Panc1 (cell line): ENCODE data around the gene VEGFA. TPM values are rescaled to one million over a fixed set of nuclear protein-coding genes. Genes with fewer than 3 reads are reported as not detected.

Experiments used
- ATAC-seq: fragments of 200-7000 bp; cut with Tn5 transposase; 2 replicates; pipeline ENCODE4 v1.9.1; 2020; ENCODE audit warnings: mild to moderate bottlenecking, moderate library complexity
- BruUV-seq: library from RNA; stranded (reverse); fragments of 400-500 nt; replicated peaks from 2 replicates; lab custom pipeline; 2021; lab: Mats Ljungman, UMichigan
- CTCF ChIA-PET: fragments of 300-600 bp; sonication (Branson Sonifier 250); formaldehyde crosslinking; loops from one replicate; lab custom pipeline; 2022; ENCODE audit warnings: antibody characterized with exemption; lab: Charles Lee
- POLR2A ChIA-PET: fragments of 300-600 bp; sonication (Branson Sonifier 250); formaldehyde crosslinking; loops from one replicate; lab custom pipeline; 2022; ENCODE audit warnings: antibody characterized with exemption; lab: Charles Lee
- DNase-seq: peaks from one replicate; pipeline ENCODE4 v3.0.0-alpha.2; 2010; ENCODE audit warnings: low read depth, low spot score
- H3K27ac ChIP-seq: 2 replicates; pipeline ENCODE4 v1.5.1; 2011; ENCODE audit warnings: mild to moderate bottlenecking, low read length, inconsistent platforms
- H3K27me3 ChIP-seq: fragments of 200-500 bp; sonication (Bioruptor generic); 2 replicates; pipeline ENCODE4 v1.6.0; 2014; ENCODE audit warnings: low read length, inconsistent platforms; ENCODE audit not compliant: control insufficient read depth, insufficient read depth
- H3K36me3 ChIP-seq: fragments of 200-500 bp; sonication (Bioruptor generic); 2 replicates; pipeline ENCODE4 v1.5.1; 2014; ENCODE audit warnings: inconsistent platforms, mild to moderate bottlenecking, low read length, moderate library complexity; ENCODE audit not compliant: control insufficient read depth, insufficient read depth
- H3K4me1 ChIP-seq: 2 replicates; pipeline ENCODE4 v1.5.1; 2011; ENCODE audit warnings: inconsistent platforms, mild to moderate bottlenecking, low read length, moderate library complexity; ENCODE audit not compliant: control insufficient read depth, insufficient read depth
- H3K4me3 ChIP-seq, 2 experiments: 2 replicates each; pipeline ENCODE4 v1.5.1; 2011 to 2012; ENCODE audit warnings: low read depth in 2 of 2, low read length in 2 of 2, mild to moderate bottlenecking in 2 of 2, inconsistent platforms in 1 of 2, moderate library complexity in 1 of 2
- H3K9me3 ChIP-seq: fragments of 200-500 bp; sonication (Bioruptor generic); 2 replicates; pipeline ENCODE4 v1.5.1; 2014; ENCODE audit warnings: low read depth, mild to moderate bottlenecking, inconsistent platforms, low read length, moderate library complexity; ENCODE audit not compliant: control insufficient read depth, insufficient read depth
- CTCF ChIP-seq: fragments of 450-650 bp; IDR thresholded peaks from 2 replicates; pipeline ENCODE4 v1.5.1; 2017; ENCODE audit warnings: mild to moderate bottlenecking
- POLR2AphosphoS5 ChIP-seq: IDR thresholded peaks from 2 replicates; pipeline ENCODE4 v1.6.1; 2012; ENCODE audit warnings: mild to moderate bottlenecking, low read depth, low read length, moderate library complexity
- REST ChIP-seq, 2 experiments: IDR thresholded peaks; 2 replicates each; pipeline ENCODE4 v1.6.1; 2011 to 2012; ENCODE audit warnings: low read depth in 2 of 2, control low read depth in 1 of 2, low read length in 1 of 2, mild to moderate bottlenecking in 1 of 2, moderate library complexity in 1 of 2; ENCODE audit not compliant: insufficient read depth in 1 of 2
- SIN3A ChIP-seq: IDR thresholded peaks from 2 replicates; pipeline ENCODE4 v1.6.1; 2012; ENCODE audit warnings: low read depth, mild to moderate bottlenecking, low read length, moderate library complexity, borderline replicate concordance; ENCODE audit not compliant: insufficient read depth
- TCF7L2 ChIP-seq: IDR thresholded peaks from 2 replicates; pipeline ENCODE4 v1.6.1; 2011; ENCODE audit warnings: mild to moderate bottlenecking, low read depth, low read length, inconsistent platforms
- in situ Hi-C: cut with HindIII; loops from 2 replicates; pipeline ENCODE4 v1.10.0; 2016; ENCODE audit warnings: low sequenced_read_pairs, low pct_unique_long_range_greater_than_20kb
- intact Hi-C: fragments of 100-400 bp; cut with micrococcal nuclease; formaldehyde crosslinking; loops from one replicate; pipeline ENCODE4 v1.10.0; 2022; ENCODE audit not compliant: unreplicated experiment
- total RNA-seq: library from RNA; stranded (reverse); gene quantifications from one replicate; pipeline ENCODE4 v1.2.1, GENCODE V29; 2021; ENCODE audit not compliant: unreplicated experiment

The VEGFA gene
- total RNA-seq, 1 experiment from 2014 or later = 98.7 TPM

GRCh38 chr6:43725643-43726580 is 44.1 kb upstream of the VEGFA start:
- Histone ChIP-seq H3K4me3 (no peak overlapping the region), H3K27ac (no peak overlapping the region), H3K4me1 (no peaks in the 10 kb centered on the region), H3K9me3 (peaks cover 6% of the 10 kb centered on the region), H3K36me3 (no peaks in the 10 kb centered on the region), H3K27me3 (no peaks in the 10 kb centered on the region)
- BruUV-seq = no TSS peak
- intact Hi-C loops = loop anchor here (2.0 kb wide), 1 partner anchor 353 kb away; no protein-coding TSS in a partner anchor
- ATAC-seq (no peak), DNase-seq (no peak)
- POLR2A ChIA-PET = no interaction called here
- no peak for TF ChIP-seq REST (IDR thresholded peaks at IDR 0.05; ENCODE audit: insufficient read depth in 1 of 2, low read depth in 2 of 2, low read length in 1 of 2)
- TF ChIP-seq TCF7L2 = no peak
- no peak for TF ChIP-seq CTCF
- in situ Hi-C loops = no loop called here
- CTCF ChIA-PET = no interaction called here

- BruUV-seq = no TSS peak
Observed at GRCh38 chr6:43727634-43728033, 42.4 kb upstream of the VEGFA start.

More at GRCh38 chr6:43727634-43728033, 42.4 kb upstream of the VEGFA start:
- no peak overlapping the region for H3K27ac ChIP-seq
- intact Hi-C loops (no loop called here), in situ Hi-C loops (no loop called here)
- H3K27me3 ChIP-seq = no peaks in the 10 kb centered on the region
- H3K4me1 ChIP-seq = no peaks in the 10 kb centered on the region
- ChIA-PET POLR2A (no interaction called here), CTCF (no interaction called here)
- DNase-seq (no peak), ATAC-seq (no peak)
- TF ChIP-seq TCF7L2 (no peak), SIN3A (no peak), REST (IDR thresholded peaks at IDR 0.05; ENCODE audit: insufficient read depth in 1 of 2, low read depth in 2 of 2, low read length in 1 of 2) (no peak), CTCF (no peak), POLR2AphosphoS5 (no peak)
- H3K9me3 ChIP-seq = peaks cover 11% of the 10 kb centered on the region
- H3K4me3 ChIP-seq = no peak overlapping the region
- H3K36me3 ChIP-seq = no peaks in the 10 kb centered on the region
